Measurements from ENCODE around the gene PTPRG. TPM values are rescaled to one million over a fixed set of nuclear protein-coding genes. Genes with fewer than 3 reads are reported as not detected.

PTPRG gene
- total and polyA plus RNA-seq, 2 of the 13 experiments (the other 11 are each of a cell fraction or from before 2014, with no cell fraction given): 8.0 to 25.3 TPM

GRCh38 chr3:62287392-62287927 is 726.1 kb downstream of the PTPRG start:
- Histone ChIP-seq H3K27me3 (ENCODE audit: control insufficient read depth in 1 of 2, insufficient read depth in 2 of 2, low read length in 2 of 2) (no peaks in the 10 kb centered on the region), H3K36me3 (replicated peaks in 1 of 2; ENCODE audit: control insufficient read depth in 1 of 2, insufficient read depth in 2 of 2, low read length in 2 of 2) (peaks cover 0 to 4% of the 10 kb centered on the region in 2 experiments; a peak in 1 of 5 replicates), H3K4me2 (ENCODE audit: low read depth, low read length) (no peak overlapping the region), H3K4me3 (replicated peaks in 1 of 3; ENCODE audit: insufficient read depth in 1 of 3, low read depth in 2 of 3, low read length in 3 of 3) (no peak overlapping the region), H3K79me2 (ENCODE audit: insufficient read depth, low read length) (no peaks in the 10 kb centered on the region), H2AFZ (ENCODE audit: low read length) (no peak overlapping the region), H4K20me1 (ENCODE audit: insufficient read depth, low read length) (no peaks in the 10 kb centered on the region), H3K9ac (ENCODE audit: insufficient read depth, low read depth, low read length) (no peak overlapping the region), H3K27ac (ENCODE audit: extremely low read length, insufficient read depth, low read length) (no peak overlapping the region), H3K4me1 (ENCODE audit: insufficient read depth, low read length) (no peaks in the 10 kb centered on the region), H3K9me3 (ENCODE audit: low read length) (no peaks in the 10 kb centered on the region)
- ATAC-seq (no peak), DNase-seq (ENCODE audit: low spot score) (no peak), FAIRE-seq (no peak)
- in situ Hi-C loops (cut with HindIII; ENCODE audit: extremely low pct_ligation_motif_present, low pct_unique_long_range_greater_than_20kb) (no loop called here), intact Hi-C loops (cut with micrococcal nuclease; ENCODE audit: unreplicated experiment) (no loop called here)
- POLR2A ChIA-PET: no interaction called here
- BruUV-seq (replicated peaks): no TSS peak
- 91% methylated on average over 4 of the region's 4 CpGs for WGBS (ENCODE audit: low lambda C conversion rate)
- CTCF ChIA-PET (ENCODE audit: low intra/inter-chr PET ratio, low total read pairs): no interaction called here
- TF ChIP-seq BCL6 (CRISPR knock-in tag; IDR thresholded peaks at IDR 0.05) (no peak), KLF13 (CRISPR knock-in tag; IDR thresholded peaks at IDR 0.05) (no peak), PATZ1 (CRISPR knock-in tag; IDR thresholded peaks at IDR 0.05) (no peak), TOE1 (CRISPR knock-in tag; IDR thresholded peaks at IDR 0.05) (no peak), IKZF4 (CRISPR knock-in tag; IDR thresholded peaks at IDR 0.05; ENCODE audit: borderline replicate concordance, low read depth, not compliant biosample characterization) (no peak), ZNF619 (CRISPR knock-in tag; IDR thresholded peaks at IDR 0.05) (no peak), CREB3 (CRISPR knock-in tag; IDR thresholded peaks at IDR 0.05) (no peak), SNRNP70 (IDR thresholded peaks at IDR 0.05; ENCODE audit: low read depth, low read length) (no peak), ZBTB25 (CRISPR knock-in tag; IDR thresholded peaks at IDR 0.05) (no peak), ZSCAN12 (CRISPR knock-in tag; IDR thresholded peaks at IDR 0.05) (no peak), ZNF674 (CRISPR knock-in tag; IDR thresholded peaks at IDR 0.05; ENCODE audit: low read depth) (no peak), ZNF749 (CRISPR knock-in tag; IDR thresholded peaks at IDR 0.05; ENCODE audit: borderline replicate concordance) (no peak), ZBTB7A (CRISPR knock-in tag; IDR thresholded peaks at IDR 0.05) (no peak), SIN3A (IDR thresholded peaks at IDR 0.05; ENCODE audit: borderline replicate concordance, low read depth, low read length) (no peak)

Data from HepG2 (cell line).